HL-60/S4 (cell line): ENCODE measurements around the gene CTIF.

Experiments
- in situ Hi-C: fragments of 300-500 bp; cut with MboI; formaldehyde crosslinking; loops from 2 replicates; pipeline ENCODE4 v1.14.3; 2022; ENCODE audit warnings: low sequenced_read_pairs

The CTIF gene

GRCh38 chr18:48792611-48793380, 254.0 kb downstream of the CTIF start:
- in situ Hi-C loops = no loop called here

- in situ Hi-C loops = no loop called here
Measured at GRCh38 chr18:48794251-48794970, 255.6 kb downstream of the CTIF start.

- in situ Hi-C loops = no loop called here
Measured at GRCh38 chr18:48795696-48796095, 256.9 kb downstream of the CTIF start.

- in situ Hi-C loops = no loop called here
Measured at GRCh38 chr18:48796491-48797205, 257.8 kb downstream of the CTIF start.

- in situ Hi-C loops = no loop called here
Measured at GRCh38 chr18:48797841-48798255, 259.0 kb downstream of the CTIF start.

- in situ Hi-C loops = no loop called here
Measured at GRCh38 chr18:48798334-48799245, 259.8 kb downstream of the CTIF start.

GRCh38 chr18:48799724-48800315, 261.0 kb downstream of the CTIF start:
- in situ Hi-C loops = no loop called here

- in situ Hi-C loops = no loop called here
Measured at GRCh38 chr18:48800466-48800865, 261.6 kb downstream of the CTIF start.

- in situ Hi-C loops = no loop called here
Measured at GRCh38 chr18:48800876-48801727, 262.3 kb downstream of the CTIF start.

- in situ Hi-C loops = no loop called here
Measured at GRCh38 chr18:48801728-48802542, 263.1 kb downstream of the CTIF start.

- in situ Hi-C loops = no loop called here
Measured at GRCh38 chr18:48802543-48803290, 263.9 kb downstream of the CTIF start.

GRCh38 chr18:48803518-48803917, 264.7 kb downstream of the CTIF start:
- in situ Hi-C loops = no loop called here

- in situ Hi-C loops = no loop called here
Measured at GRCh38 chr18:48803951-48804855, 265.4 kb downstream of the CTIF start.

GRCh38 chr18:48804856-48805610, 266.2 kb downstream of the CTIF start:
- in situ Hi-C loops = no loop called here

GRCh38 chr18:48805826-48806535, 267.1 kb downstream of the CTIF start:
- in situ Hi-C loops = no loop called here
